Activated CD4-positive, alpha-beta T cell treated with anti-CD3 and anti-CD28 coated beads, Interleukin-2, amount 50 U/mL, for 4 hours (primary cell): ENCODE results near the gene PRKCD.

Source experiments
- DNase-seq, 2 experiments: peaks; one replicate each; pipeline ENCODE4 v3.0.0-alpha.2; 2020

The PRKCD gene

GRCh38 chr3:53160660-53161449, at the start of gene PRKCD:
Gene PRKCD, plus strand, starts transcription at chr3:53161209. Its CDS starts 17,214 bp downstream, at chr3:53178423.
- peak; percentile 73 to 78 for DNase-seq

- DNase-seq = no peak
These were observed 49.2 kb upstream of the PRKCD start for GRCh38 chr3:53111822-53112221.

DNA sequence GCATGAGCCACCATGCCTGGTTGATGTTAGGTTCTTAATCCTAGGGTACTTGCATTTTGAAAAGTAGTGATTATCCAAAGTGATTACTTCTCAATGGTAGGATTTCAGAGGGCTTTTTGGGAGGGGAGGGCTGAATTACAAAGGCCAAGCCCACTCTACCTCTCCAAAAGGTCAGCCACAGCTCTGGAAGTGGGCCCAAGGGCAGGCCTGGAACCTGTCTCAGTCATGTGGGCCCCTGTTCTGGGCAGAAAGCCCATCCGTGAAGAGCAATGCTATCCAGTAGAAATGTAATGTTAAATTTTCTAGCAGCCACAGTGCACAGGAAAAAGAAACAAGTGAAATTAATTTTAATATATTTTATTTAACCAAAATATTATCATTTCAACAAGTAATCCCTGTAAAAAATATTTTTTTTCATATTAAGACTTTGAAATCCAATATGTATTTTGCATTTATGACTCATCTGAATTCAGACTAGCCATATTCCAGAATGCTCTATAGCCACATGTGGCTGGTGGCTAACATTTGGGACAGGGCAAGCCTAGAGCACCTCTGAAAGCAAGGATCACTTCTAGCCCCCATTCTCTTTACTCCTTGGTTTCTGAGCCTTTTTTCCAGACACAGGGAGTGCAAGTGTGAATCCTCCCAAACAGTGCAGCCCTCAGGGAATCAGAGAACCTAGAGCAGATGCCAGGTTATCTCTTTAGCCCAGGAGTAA, 47.6 kb upstream of the PRKCD start:
- DNase-seq = no peak

DNA sequence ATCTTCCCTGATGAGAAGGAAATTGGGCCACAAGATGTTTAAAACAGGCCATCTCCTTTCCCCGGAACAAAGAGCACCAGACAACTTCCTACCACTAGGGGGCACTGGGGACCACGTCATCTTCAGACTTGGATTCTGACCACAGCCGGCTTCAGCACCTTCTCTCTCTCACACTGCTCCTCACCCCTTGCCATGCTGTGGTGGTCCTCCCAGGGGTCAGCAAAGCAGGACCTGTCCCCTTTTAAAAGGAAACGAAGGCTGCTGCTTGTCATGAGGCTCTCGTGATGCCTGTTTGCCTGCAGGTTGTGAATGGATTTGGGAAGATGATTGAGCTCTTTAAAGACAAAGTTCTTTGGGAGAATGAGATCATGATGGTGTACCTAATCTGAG, 47.0 kb upstream of the PRKCD start:
- DNase-seq = peak; percentile 76 to 78

GRCh38 chr3:53114412-53115074, 46.5 kb upstream of the PRKCD start:
- DNase-seq = no peak

GRCh38 chr3:53116956-53117355, 44.1 kb upstream of the PRKCD start:
- no peak for DNase-seq

DNA sequence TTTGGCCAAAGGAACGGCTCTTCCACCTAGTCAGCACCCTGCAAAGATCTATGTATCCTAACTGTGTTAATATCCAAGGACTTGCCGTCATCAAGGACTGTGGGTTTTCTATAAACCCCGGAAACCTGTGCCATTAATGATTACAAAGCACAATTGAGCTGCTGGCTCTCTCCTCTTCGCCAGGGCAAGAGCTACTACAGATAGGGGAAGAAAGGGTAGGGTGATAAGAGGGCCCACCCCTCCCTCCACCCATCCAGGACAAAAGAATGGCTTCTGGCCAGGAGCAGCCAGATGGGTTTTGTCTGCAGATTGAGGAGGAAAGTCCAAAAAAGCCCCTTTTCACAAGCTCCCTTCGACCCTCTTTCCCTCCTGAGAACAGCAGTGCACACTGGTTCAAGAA, 40.7 kb upstream of the PRKCD start:
- DNase-seq = no peak

GRCh38 chr3:53122255-53122932, 38.6 kb upstream of the PRKCD start:
- no peak for DNase-seq

DNA sequence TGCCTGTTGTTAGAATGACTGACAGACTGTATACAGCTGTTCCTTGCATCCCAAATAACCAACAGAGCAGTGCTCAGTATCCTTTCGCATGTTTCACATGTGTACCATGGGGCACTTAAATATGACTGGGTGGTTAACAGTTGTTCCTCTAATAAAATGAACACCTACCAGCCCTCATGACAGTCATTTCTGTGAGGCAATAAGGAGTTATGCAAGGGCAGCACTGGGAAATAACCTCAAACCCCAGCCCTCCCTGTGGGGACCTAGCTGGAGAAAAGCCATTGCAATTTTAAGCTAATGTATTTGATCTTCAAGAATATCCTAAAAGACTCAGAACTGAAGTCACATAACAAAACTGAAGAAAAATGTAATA, 38.1 kb upstream of the PRKCD start:
- DNase-seq = no peak

GRCh38 chr3:53123510-53123909, 37.5 kb upstream of the PRKCD start:
- DNase-seq = no peak

DNA sequence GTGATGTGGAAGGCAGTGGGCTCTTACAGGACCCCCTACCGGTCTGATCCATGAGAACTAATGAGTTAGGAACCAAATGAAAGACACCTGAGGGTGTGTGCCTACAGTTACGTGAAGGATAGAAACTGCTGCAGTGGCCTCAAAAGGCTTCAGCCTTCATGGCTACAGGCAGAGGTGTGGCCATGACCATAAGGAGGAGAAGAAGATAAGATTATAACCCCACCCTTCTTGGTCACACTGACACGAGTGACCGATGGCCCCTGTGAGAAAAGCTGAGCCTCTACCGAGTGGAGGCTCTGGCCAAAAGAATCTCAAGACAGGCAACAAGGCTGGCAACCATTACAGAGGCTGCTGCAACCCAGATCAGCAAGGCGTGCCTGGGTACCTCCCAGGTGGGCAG, 37.1 kb upstream of the PRKCD start:
- DNase-seq = no peak

- DNase-seq = no peak
These were observed 34.4 kb upstream of the PRKCD start for GRCh38 chr3:53126601-53127000.

- DNase-seq = no peak
These were observed 31.7 kb upstream of the PRKCD start for GRCh38 chr3:53129344-53129743.

- DNase-seq = peak; percentile 98 to 99
These were observed 30.6 kb upstream of the PRKCD start, which contains the start of gene RFT1 for GRCh38 chr3:53130179-53131061. Gene RFT1, minus strand, starts transcription at chr3:53130435. Its CDS starts 35 bp downstream, at chr3:53130400.

- DNase-seq = no peak
These were observed 29.9 kb upstream of the PRKCD start for GRCh38 chr3:53131096-53131495.

DNA sequence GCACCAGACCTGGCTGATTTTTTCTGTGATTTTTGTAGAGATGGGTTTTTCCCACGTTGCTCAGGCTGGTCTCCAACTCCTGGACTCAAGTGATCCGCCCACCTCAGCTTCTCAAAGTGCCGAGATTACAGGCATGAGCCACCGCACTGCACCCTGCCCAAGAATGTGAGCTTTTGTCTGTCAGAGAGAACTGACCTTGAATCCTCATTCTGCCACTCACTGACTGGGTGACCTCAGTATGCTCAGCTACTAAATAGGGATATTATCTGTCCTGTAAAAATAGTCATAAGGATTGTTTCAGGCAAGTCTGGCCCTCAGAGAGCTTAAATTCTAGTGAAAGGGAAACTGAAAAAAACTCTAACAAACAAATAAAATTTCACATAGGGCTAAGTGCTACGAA, 28.7 kb upstream of the PRKCD start:
- no peak for DNase-seq

GRCh38 chr3:53134631-53135232, 26.3 kb upstream of the PRKCD start:
- peak; percentile 49 to 56 for DNase-seq

DNA sequence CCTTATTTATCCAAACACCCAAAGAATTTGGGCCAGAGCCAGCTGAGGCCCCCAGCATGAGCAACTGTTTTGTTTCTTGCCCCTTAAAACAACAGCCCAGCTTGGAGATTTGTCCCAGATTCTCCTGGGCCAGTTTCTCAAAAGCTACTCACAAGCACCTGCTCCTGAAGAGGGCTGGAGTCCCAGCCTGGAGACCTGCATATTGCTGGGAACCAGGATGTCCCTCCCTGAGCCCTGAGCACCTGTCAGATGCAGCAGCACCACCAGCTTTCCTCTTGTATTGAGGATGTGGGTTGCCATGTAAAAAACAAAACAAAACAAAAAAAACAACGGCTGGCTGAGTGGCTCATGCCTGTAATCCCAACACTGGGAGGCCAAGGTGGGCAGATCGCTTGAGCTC, 23.8 kb upstream of the PRKCD start:
- no peak for DNase-seq

DNA sequence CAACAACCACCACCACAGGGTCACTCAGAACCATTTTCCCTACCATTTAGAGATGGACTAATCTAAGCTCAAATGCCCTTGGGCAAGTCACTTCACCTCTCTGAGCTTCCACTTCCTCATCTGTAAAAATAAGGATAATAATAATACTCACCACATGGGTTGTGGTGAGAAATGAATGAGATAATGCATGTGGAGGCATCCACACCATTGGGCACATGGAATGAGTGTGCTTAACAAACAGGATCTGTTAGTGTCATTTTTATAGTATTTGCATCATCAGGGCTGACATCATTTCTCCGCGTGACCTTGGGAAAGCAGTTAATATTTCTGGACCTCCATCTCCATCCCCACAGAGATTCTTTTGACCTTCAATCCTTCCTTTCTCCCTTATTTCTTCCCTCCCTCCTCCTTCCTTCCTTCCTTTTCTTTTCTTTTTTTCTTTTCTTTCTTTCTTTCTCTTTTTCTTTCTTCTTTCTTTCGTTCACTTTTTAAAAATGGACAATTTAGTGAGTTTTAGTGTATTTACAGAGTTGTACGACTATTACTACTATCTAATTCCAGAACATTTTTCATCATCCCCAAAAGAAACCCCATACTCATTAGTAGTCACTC, 23.1 kb upstream of the PRKCD start:
- DNase-seq = no peak

- no peak for DNase-seq
These were observed 20.8 kb upstream of the PRKCD start for GRCh38 chr3:53139906-53140846.
